Spleen (tissue), 7 donors: ENCODE measurements around the gene GPRC5C.

ENCODE experiments used
- CTCF ChIP-seq, 11 experiments: fragments of 200-600 bp in 7 of 11; fragments of 450-650 bp in 4 of 11; sonication (generic) in 4 of 11; IDR thresholded peaks in 8 of 11; conservative IDR thresholded peaks in 3 of 11; 1 replicate in 7 of 11; 2 replicates in 4 of 11; pipeline versions ENCODE4 v1.4.0 to v1.8.0; 2016 to 2021; ENCODE audit warnings: antibody characterized with exemption in 11 of 11, inconsistent platforms in 4 of 11, mild to moderate bottlenecking in 1 of 11
- POLR2A ChIP-seq, 3 donors: fragments of 450-650 bp; IDR thresholded peaks; one replicate each; pipeline ENCODE4 v1.5.1; 2017; ENCODE audit warnings: antibody characterized with exemption in 3 of 3, mild to moderate bottlenecking in 1 of 3
- POLR2AphosphoS5 ChIP-seq, 3 donors: sonication (generic); formaldehyde crosslinking; IDR thresholded peaks; one replicate each; pipeline ENCODE4 v1.5.1; 2017; ENCODE audit warnings: antibody characterized with exemption in 3 of 3
- donor health status: DM: no; HTN: no; CAD: no; lungs with moderate emphysema.
- donor health status: DM: no; HTN: no; CAD: no.
- donor health status: DM: no; HTN: no; CAD: no.

DNA sequence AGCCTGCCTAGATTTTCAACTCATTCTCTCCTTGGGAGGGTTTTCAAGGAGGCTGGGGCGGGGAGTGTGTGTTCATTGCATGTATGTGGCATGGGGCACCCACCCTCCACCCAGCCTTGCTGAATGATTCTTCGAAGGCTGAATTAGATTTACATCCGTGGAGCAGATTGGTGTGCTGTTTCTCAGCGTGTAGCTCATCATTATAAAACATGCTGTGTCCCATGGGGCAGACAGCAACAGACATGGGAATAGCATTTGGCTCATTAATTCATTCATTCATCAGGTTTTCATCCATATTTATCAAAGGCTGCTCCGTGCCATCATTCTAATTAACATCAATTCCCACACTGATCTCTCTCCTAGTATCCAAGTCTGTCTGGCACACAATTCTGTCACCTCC lies 23.9 kb downstream of the GPRC5C start:
- TF ChIP-seq POLR2A (IDR thresholded peaks at IDR 0.05) (no peak), CTCF (IDR thresholded peaks at IDR 0.05 in 8 of 11, conservative IDR thresholded peaks at IDR 0.05 in 3 of 11) (no peak), POLR2AphosphoS5 (IDR thresholded peaks at IDR 0.05) (no peak)
